Keratinocyte (primary cell): ENCODE measurements around the gene ANKRD6.

Source experiments
- EZH2 ChIP-seq: IDR thresholded peaks from one replicate; pipeline ENCODE4 v1.6.1; 2012; ENCODE audit warnings: inconsistent platforms, mild to moderate bottlenecking, low read length, moderate library complexity
- TF ChIP-seq, protein P1 (sequence below), 3 experiments: IDR thresholded peaks in 1 of 3; conservative IDR thresholded peaks in 1 of 3; optimal IDR thresholded peaks in 1 of 3; 2 replicates in 2 of 3; 3 replicates in 1 of 3; pipeline versions ENCODE3 to v1.5.1; 2011; ENCODE audit warnings: low read length in 3 of 3, mild to moderate bottlenecking in 3 of 3, moderate library complexity in 2 of 3, control low read depth in 1 of 3, inconsistent platforms in 1 of 3; ENCODE audit not compliant: insufficient read depth in 2 of 3; ENCODE audit errors: extremely low read depth in 1 of 3

DNA sequence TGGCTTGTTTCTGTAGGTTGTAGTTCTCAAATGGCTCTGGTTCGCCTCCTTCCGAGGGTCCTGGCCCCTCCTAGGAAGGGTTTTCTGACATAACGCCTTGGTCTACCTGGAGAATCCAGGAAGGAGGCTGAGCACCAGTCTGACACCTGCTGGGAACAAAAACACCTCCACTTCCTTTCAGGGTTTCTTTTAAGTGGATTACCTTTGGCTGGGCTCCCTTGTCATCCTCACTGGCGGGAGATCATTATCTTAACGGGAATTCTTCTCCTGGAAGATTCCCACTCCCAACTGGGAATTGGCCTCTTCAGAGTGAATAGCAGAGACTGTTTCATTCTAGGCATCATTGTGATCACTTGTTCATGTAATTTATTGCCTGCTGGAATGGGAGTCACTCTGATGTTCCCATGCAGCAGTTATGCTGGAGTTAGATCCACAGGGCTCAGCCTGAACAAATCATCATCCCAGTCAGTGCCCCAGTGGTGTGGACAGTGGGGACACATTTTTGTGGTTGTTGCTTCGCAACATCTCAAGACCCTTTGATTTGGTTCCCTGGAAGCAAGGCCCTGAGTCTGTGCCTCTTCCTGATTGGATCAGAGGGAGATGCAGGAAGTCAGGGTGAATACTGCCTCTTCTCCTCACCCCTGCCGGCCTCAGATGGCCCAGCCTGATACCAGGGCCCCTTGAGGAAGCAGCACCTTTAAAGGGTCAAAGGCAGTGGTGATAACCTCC is 156.5 kb downstream of the ANKRD6 start:
- TF ChIP-seq, protein P1, sequence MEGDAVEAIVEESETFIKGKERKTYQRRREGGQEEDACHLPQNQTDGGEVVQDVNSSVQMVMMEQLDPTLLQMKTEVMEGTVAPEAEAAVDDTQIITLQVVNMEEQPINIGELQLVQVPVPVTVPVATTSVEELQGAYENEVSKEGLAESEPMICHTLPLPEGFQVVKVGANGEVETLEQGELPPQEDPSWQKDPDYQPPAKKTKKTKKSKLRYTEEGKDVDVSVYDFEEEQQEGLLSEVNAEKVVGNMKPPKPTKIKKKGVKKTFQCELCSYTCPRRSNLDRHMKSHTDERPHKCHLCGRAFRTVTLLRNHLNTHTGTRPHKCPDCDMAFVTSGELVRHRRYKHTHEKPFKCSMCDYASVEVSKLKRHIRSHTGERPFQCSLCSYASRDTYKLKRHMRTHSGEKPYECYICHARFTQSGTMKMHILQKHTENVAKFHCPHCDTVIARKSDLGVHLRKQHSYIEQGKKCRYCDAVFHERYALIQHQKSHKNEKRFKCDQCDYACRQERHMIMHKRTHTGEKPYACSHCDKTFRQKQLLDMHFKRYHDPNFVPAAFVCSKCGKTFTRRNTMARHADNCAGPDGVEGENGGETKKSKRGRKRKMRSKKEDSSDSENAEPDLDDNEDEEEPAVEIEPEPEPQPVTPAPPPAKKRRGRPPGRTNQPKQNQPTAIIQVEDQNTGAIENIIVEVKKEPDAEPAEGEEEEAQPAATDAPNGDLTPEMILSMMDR (optimal IDR thresholded peaks at IDR 0.05 in 1 of 3, IDR thresholded peaks at IDR 0.05 in 1 of 3, conservative IDR thresholded peaks at IDR 0.05 in 1 of 3; ENCODE audit: extremely low read depth in 1 of 3, insufficient read depth in 2 of 3, low read length in 3 of 3): no peak
- TF ChIP-seq EZH2: no peak
